PC-3 (cell line): Measurements from ENCODE around the gene PARK7. TPM values are rescaled to one million over a fixed set of nuclear protein-coding genes. Genes with fewer than 3 reads are reported as not detected.

Experiments used
- ATAC-seq: fragments of 200-7000 bp; cut with Tn5 transposase; 2 replicates; pipeline ENCODE4 v1.9.1; 2020; ENCODE audit warnings: mild to moderate bottlenecking, moderate library complexity
- BruUV-seq: library from RNA; stranded (reverse); fragments of 400-500 nt; replicated peaks from 2 replicates; lab custom pipeline; 2021; lab: Mats Ljungman, UMichigan
- CTCF ChIA-PET: fragments of 300-600 bp; sonication (Branson Sonifier 250); formaldehyde crosslinking; loops from one replicate; lab custom pipeline; 2022; ENCODE audit warnings: antibody characterized with exemption; lab: Charles Lee
- POLR2A ChIA-PET: fragments of 300-600 bp; sonication (Branson Sonifier 250); formaldehyde crosslinking; loops from one replicate; lab custom pipeline; 2022; ENCODE audit warnings: antibody characterized with exemption; ENCODE audit not compliant: unreplicated experiment; lab: Charles Lee
- DNase-seq: peaks from one replicate; pipeline ENCODE4 v3.0.0-alpha.2; 2015
- H2AFZ ChIP-seq: fragments of 300-600 bp; sonication (generic); 2 replicates; pipeline ENCODE4 v1.6.0; 2016; ENCODE audit warnings: antibody characterized with exemption, low read length
- H3F3A ChIP-seq: fragments of 300-600 bp; sonication (generic); one replicate; pipeline ENCODE4 v1.6.0; 2017; ENCODE audit warnings: antibody characterized with exemption, low read length, control low read depth, mild to moderate bottlenecking; ENCODE audit not compliant: unreplicated experiment
- H3K27ac ChIP-seq: fragments of 300-600 bp; sonication (generic); 2 replicates; pipeline ENCODE4 v1.5.1; 2016; ENCODE audit warnings: mild to moderate bottlenecking, low read length
- H3K27me3 ChIP-seq: fragments of 300-600 bp; sonication (generic); 2 replicates; pipeline ENCODE4 v1.6.1; 2016; ENCODE audit warnings: low read length, mixed read lengths
- H3K36me3 ChIP-seq: fragments of 300-600 bp; sonication (generic); 2 replicates; pipeline ENCODE4 v1.6.1; 2016; ENCODE audit warnings: low read depth, mixed run types, low read length, mixed read lengths
- H3K4me1 ChIP-seq: fragments of 300-600 bp; sonication (generic); 2 replicates; pipeline ENCODE4 v1.5.1; 2016; ENCODE audit warnings: low read length; ENCODE audit not compliant: insufficient read depth
- H3K4me2 ChIP-seq: fragments of 300-600 bp; sonication (generic); 2 replicates; pipeline ENCODE4 v1.6.0; 2016; ENCODE audit warnings: low read length
- H3K4me3 ChIP-seq: fragments of 300-600 bp; sonication (generic); 2 replicates; pipeline ENCODE4 v1.5.1; 2016; ENCODE audit warnings: mild to moderate bottlenecking, low read length, mixed read lengths
- H3K79me2 ChIP-seq: fragments of 300-600 bp; sonication (generic); 2 replicates; pipeline ENCODE4 v1.6.1; 2017; ENCODE audit warnings: low read length, mixed read lengths
- H3K9ac ChIP-seq: fragments of 300-600 bp; sonication (generic); 2 replicates; pipeline ENCODE4 v1.6.0; 2016; ENCODE audit warnings: mild to moderate bottlenecking, low read length
- H3K9me2 ChIP-seq: fragments of 300-600 bp; sonication (generic); replicated peaks from 2 replicates; pipeline ENCODE4 v1.6.1; 2016; ENCODE audit warnings: mixed run types, low read length, mixed read lengths
- H3K9me3 ChIP-seq: fragments of 300-600 bp; sonication (generic); 2 replicates; pipeline ENCODE4 v1.6.1; 2016; ENCODE audit warnings: low read length, mixed read lengths
- H4K20me1 ChIP-seq: fragments of 300-600 bp; sonication (generic); 2 replicates; pipeline ENCODE4 v1.6.1; 2016; ENCODE audit warnings: low read length, mixed read lengths
- EZH2 ChIP-seq: fragments of 300-600 bp; sonication (generic); IDR thresholded peaks from one replicate; pipeline ENCODE4 v1.6.1; 2017; ENCODE audit warnings: antibody characterized with exemption, mild to moderate bottlenecking, low read length; ENCODE audit not compliant: unreplicated experiment
- EZH2phosphoT487 ChIP-seq: fragments of 300-600 bp; sonication (generic); IDR thresholded peaks from 2 replicates; pipeline ENCODE4 v1.6.1; 2018; ENCODE audit warnings: mild to moderate bottlenecking, antibody characterized with exemption, low read length, borderline replicate concordance
- intact Hi-C: fragments of 100-400 bp; cut with micrococcal nuclease; formaldehyde crosslinking; loops from 2 replicates; pipeline ENCODE4 v1.9.0; 2023
- total RNA-seq: library from RNA; depleted of rRNA; stranded (reverse); fragments of >200 nt; gene quantifications from 2 replicates; pipeline ENCODE4 v1.2.3, GENCODE V29; 2014; rRNA removed
- TF ChIP-seq, protein P1 (sequence below): fragments of 300-600 bp; sonication (generic); conservative IDR thresholded peaks from 2 replicates; pipeline ENCODE4 v1.5.1; 2017; ENCODE audit warnings: antibody characterized with exemption, low read depth, mild to moderate bottlenecking, low read length

The PARK7 gene
- total RNA-seq, 1 experiment from 2014 or later = 316 TPM

DNA sequence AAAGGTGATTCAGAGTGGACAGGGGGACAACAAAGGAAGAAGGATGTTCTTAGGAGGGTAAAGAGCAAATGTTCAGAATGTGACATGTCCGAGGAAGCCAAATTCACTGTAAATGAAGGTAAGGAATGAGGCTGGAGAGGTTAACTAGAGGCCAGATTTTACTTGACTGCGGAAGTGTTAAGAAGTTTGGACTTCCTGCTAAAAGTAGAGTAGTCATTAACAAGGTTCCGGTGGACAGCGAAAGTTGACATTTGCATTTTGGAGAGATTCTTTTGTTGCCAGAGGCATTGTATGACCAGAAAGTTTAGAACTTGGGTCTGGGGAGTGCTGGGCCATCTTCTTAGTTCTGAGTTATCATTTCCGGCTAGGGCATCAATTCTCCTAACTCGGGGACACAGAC lies 71.8 kb downstream of the PARK7 start:
- Histone ChIP-seq H3F3A (peaks cover 7% of the 10 kb centered on the region), H3K4me1 (peaks cover 16% of the 10 kb centered on the region), H3K27ac (no peak overlapping the region), H3K4me3 (no peak overlapping the region), H4K20me1 (no peaks in the 10 kb centered on the region), H3K9me2 (no peaks in the 10 kb centered on the region), H3K79me2 (no peaks in the 10 kb centered on the region), H3K36me3 (no peaks in the 10 kb centered on the region), H3K9me3 (no peaks in the 10 kb centered on the region), H3K27me3 (no peaks in the 10 kb centered on the region), H2AFZ (no peak overlapping the region), H3K4me2 (no peak overlapping the region), H3K9ac (no peak overlapping the region)
- TF ChIP-seq, protein P1, sequence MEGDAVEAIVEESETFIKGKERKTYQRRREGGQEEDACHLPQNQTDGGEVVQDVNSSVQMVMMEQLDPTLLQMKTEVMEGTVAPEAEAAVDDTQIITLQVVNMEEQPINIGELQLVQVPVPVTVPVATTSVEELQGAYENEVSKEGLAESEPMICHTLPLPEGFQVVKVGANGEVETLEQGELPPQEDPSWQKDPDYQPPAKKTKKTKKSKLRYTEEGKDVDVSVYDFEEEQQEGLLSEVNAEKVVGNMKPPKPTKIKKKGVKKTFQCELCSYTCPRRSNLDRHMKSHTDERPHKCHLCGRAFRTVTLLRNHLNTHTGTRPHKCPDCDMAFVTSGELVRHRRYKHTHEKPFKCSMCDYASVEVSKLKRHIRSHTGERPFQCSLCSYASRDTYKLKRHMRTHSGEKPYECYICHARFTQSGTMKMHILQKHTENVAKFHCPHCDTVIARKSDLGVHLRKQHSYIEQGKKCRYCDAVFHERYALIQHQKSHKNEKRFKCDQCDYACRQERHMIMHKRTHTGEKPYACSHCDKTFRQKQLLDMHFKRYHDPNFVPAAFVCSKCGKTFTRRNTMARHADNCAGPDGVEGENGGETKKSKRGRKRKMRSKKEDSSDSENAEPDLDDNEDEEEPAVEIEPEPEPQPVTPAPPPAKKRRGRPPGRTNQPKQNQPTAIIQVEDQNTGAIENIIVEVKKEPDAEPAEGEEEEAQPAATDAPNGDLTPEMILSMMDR = no peak
- TF ChIP-seq EZH2phosphoT487 (no peak), EZH2 (no peak)
- BruUV-seq = no TSS peak
- ATAC-seq = no peak
- ChIA-PET CTCF (interaction anchor here (0.6 kb wide), 1 partner anchor 206 kb away, joined by 6 read pairs; no protein-coding TSS in a partner anchor), POLR2A (no interaction called here)
- intact Hi-C loops = no loop called here
- no peak for DNase-seq

Other genes with a start within 250 kb of the PARK7 start
- 64.2 and 67.2 TPM in 2 replicates for gene VAMP3, start 190.4 kb upstream of the PARK7 start, total RNA-seq
- 4.3 and 5.4 TPM in 2 replicates for gene PER3, start 177.4 kb upstream of the PARK7 start, total RNA-seq
- not detected in 2 replicates for gene UTS2, start 108.6 kb upstream of the PARK7 start, total RNA-seq
- 0.04 and 0.06 TPM in 2 replicates for gene TNFRSF9, start 20.9 kb upstream of the PARK7 start, total RNA-seq
- 218 and 227 TPM in 2 replicates for gene ERRFI1, start 64.6 kb downstream of the PARK7 start, total RNA-seq